ENCODE results near the gene SYT15.

GRCh38 chr10:46557319-46558121 is 21.4 kb upstream of the SYT15 start:
- TF ChIP-seq POLR2A (IDR thresholded peaks at IDR 0.05; ENCODE audit: low read depth, low read length): no peak
- no peak for TF ChIP-seq CTCF (IDR thresholded peaks at IDR 0.05; ENCODE audit: extremely low read depth in 1 of 2, insufficient read depth in 1 of 2, low read depth in 1 of 2, low read length in 2 of 2)
- TF ChIP-seq MAX (IDR thresholded peaks at IDR 0.05; ENCODE audit: insufficient read depth, insufficient read length): no peak
- no peak for TF ChIP-seq GATA2 (IDR thresholded peaks at IDR 0.05; ENCODE audit: insufficient read depth, insufficient read length, low read depth, low read length)
- TF ChIP-seq POLR2AphosphoS5 (IDR thresholded peaks at IDR 0.05; ENCODE audit: insufficient read depth, low read depth, low read length): no peak
- no peak for TF ChIP-seq MYC (IDR thresholded peaks at IDR 0.05; ENCODE audit: low read depth, low read length)
- TF ChIP-seq EZH2 (IDR thresholded peaks at IDR 0.05; ENCODE audit: borderline replicate concordance, low read depth, low read length, severe bottlenecking): no peak
- no peak for TF ChIP-seq JUN (IDR thresholded peaks at IDR 0.05; ENCODE audit: borderline replicate concordance, insufficient read depth, insufficient read length, low read depth)
- TF ChIP-seq FOS (IDR thresholded peaks at IDR 0.05; ENCODE audit: borderline replicate concordance, insufficient read depth, low read length): no peak
